ENCODE results near the gene ATG4B. TPM values are rescaled to one million over a fixed set of nuclear protein-coding genes. Genes with fewer than 3 reads are reported as not detected.
A peak's percentile ranks its signal among the peaks of the same experiment; 100 is the strongest.

The ATG4B gene
- total RNA-seq, 6 experiments from 2014 or later = 20.6 to 49.8 (median 39.3) TPM

- Histone ChIP-seq H3K27me3 (no peaks in the 10 kb centered on the region), H3K4me3 (no peak overlapping the region), H3K9me3 (no peaks in the 10 kb centered on the region), H3K36me3 (peaks cover 0 to 33% (median 8%) of the 10 kb centered on the region in 4 donors), H3K27ac (no peak overlapping the region), H3K4me1 (no peaks in the 10 kb centered on the region)
- ATAC-seq (no peak), DNase-seq (no peak)
- TF ChIP-seq CTCF (IDR thresholded peaks at IDR 0.05) = no peak
- no peak for TF ChIP-seq POLR2A (IDR thresholded peaks at IDR 0.05)
- intact Hi-C loops (cut with DNase I) = no loop called here
- WGBS (ENCODE audit: insufficient coverage, low coverage, low lambda C conversion rate, missing lambda C conversion rate) = 66% methylated on average over 14 of the region's 23 CpGs
Observed at GRCh38 chr2:241665731-241666440, 28.4 kb downstream of the ATG4B start.

- intact Hi-C loops (cut with DNase I) = no loop called here
- Histone ChIP-seq H3K9me3 (no peaks in the 10 kb centered on the region), H3K36me3 (peaks cover 0 to 33% (median 8%) of the 10 kb centered on the region in 4 donors), H3K27me3 (no peaks in the 10 kb centered on the region), H3K4me3 (no peak overlapping the region), H3K4me1 (no peaks in the 10 kb centered on the region), H3K27ac (no peak overlapping the region)
- DNase-seq (no peak), ATAC-seq (peak in 3 of 4 donors; percentile 25 to 40 (median 31))
- WGBS (ENCODE audit: insufficient coverage, low coverage, low lambda C conversion rate, missing lambda C conversion rate) = 91% methylated on average over 6 of the region's 42 CpGs
- TF ChIP-seq CTCF (IDR thresholded peaks at IDR 0.05) = no peak
- no peak for TF ChIP-seq POLR2A (IDR thresholded peaks at IDR 0.05)
Observed at GRCh38 chr2:241666627-241667400, 29.3 kb downstream of the ATG4B start.

GRCh38 chr2:241668354-241668753 lies 30.9 kb downstream of the ATG4B start:
- WGBS (ENCODE audit: insufficient coverage, low coverage, low lambda C conversion rate, missing lambda C conversion rate) = 94% methylated on average over 14 of the region's 21 CpGs
- no peak overlapping the region for H3K27ac ChIP-seq
- ATAC-seq = no peak
- no peaks in the 10 kb centered on the region for H3K4me1 ChIP-seq
- peaks cover 0 to 39% (median 8%) of the 10 kb centered on the region in 4 donors for H3K36me3 ChIP-seq
- no peaks in the 10 kb centered on the region for H3K9me3 ChIP-seq
- no peak overlapping the region for H3K4me3 ChIP-seq
- TF ChIP-seq POLR2A (IDR thresholded peaks at IDR 0.05) (no peak), CTCF (IDR thresholded peaks at IDR 0.05) (no peak)
- no peaks in the 10 kb centered on the region for H3K27me3 ChIP-seq
- DNase-seq = no peak
- intact Hi-C loops (cut with DNase I) = no loop called here

- Histone ChIP-seq H3K36me3 (peaks cover 0 to 39% (median 8%) of the 10 kb centered on the region in 4 donors), H3K4me3 (no peak overlapping the region), H3K27me3 (no peaks in the 10 kb centered on the region), H3K9me3 (no peaks in the 10 kb centered on the region), H3K27ac (no peak overlapping the region), H3K4me1 (no peaks in the 10 kb centered on the region)
- 87% methylated on average over 8 of the region's 12 CpGs for WGBS (ENCODE audit: insufficient coverage, low coverage, low lambda C conversion rate, missing lambda C conversion rate)
- TF ChIP-seq POLR2A (IDR thresholded peaks at IDR 0.05) = no peak
- no peak for TF ChIP-seq CTCF (IDR thresholded peaks at IDR 0.05)
- DNase-seq = no peak
- intact Hi-C loops (cut with DNase I) = no loop called here
- no peak for ATAC-seq
Observed at GRCh38 chr2:241668839-241669238, 31.3 kb downstream of the ATG4B start.

All from right lobe of liver (tissue), 6 donors.